HepG2 (cell line): ENCODE data around the gene ATG13. TPM values are rescaled to one million over a fixed set of nuclear protein-coding genes. Genes with fewer than 3 reads are reported as not detected.

Experiments used
- ATF4 ChIP-seq, 2 experiments: fragments of 450-650 bp in 1 of 2; sonication (generic) in 1 of 2; formaldehyde crosslinking; IDR thresholded peaks; 2 replicates each; pipeline versions ENCODE4 v1.5.0 to v1.8.0; 2020 to 2022; ENCODE audit warnings: mild to moderate bottlenecking in 1 of 2, missing genetic modification reagents in 1 of 2
- CBFB ChIP-seq: sonication (generic); formaldehyde crosslinking; IDR thresholded peaks from 2 replicates; pipeline ENCODE4 v1.4.0; 2020; ENCODE audit warnings: missing genetic modification reagents
- CEBPG ChIP-seq: IDR thresholded peaks from 2 replicates; pipeline ENCODE4 v1.6.1; 2016
- FIP1L1 ChIP-seq: fragments of 200-400 bp; formaldehyde crosslinking; IDR thresholded peaks from 2 replicates; pipeline ENCODE4 v1.6.1; 2018; ENCODE audit warnings: low read depth, mild to moderate bottlenecking, low read length, moderate library complexity, borderline replicate concordance; ENCODE audit not compliant: insufficient read depth
- FOXM1 ChIP-seq: sonication (generic); formaldehyde crosslinking; IDR thresholded peaks from 2 replicates; pipeline ENCODE4 v1.5.0; 2020; ENCODE audit warnings: missing genetic modification reagents
- KDM4B ChIP-seq: sonication (generic); formaldehyde crosslinking; IDR thresholded peaks from 2 replicates; pipeline ENCODE4 v1.4.0; 2020; ENCODE audit warnings: missing genetic modification reagents
- MIXL1 ChIP-seq: IDR thresholded peaks from 2 replicates; pipeline ENCODE4 v1.6.1; 2016
- NCOR1 ChIP-seq: fragments of 200-600 bp; sonication (generic); IDR thresholded peaks from 2 replicates; pipeline ENCODE4 v1.7.0; 2017; ENCODE audit warnings: antibody characterized with exemption, low read length, borderline replicate concordance
- NFAT5 ChIP-seq: sonication (generic); formaldehyde crosslinking; IDR thresholded peaks from 2 replicates; pipeline ENCODE4 v1.4.0; 2020; ENCODE audit warnings: missing genetic modification reagents
- PHF20 ChIP-seq: sonication (generic); formaldehyde crosslinking; IDR thresholded peaks from 2 replicates; pipeline ENCODE4 v1.5.0; 2020; ENCODE audit warnings: mild to moderate bottlenecking, missing genetic modification reagents
- RNF219 ChIP-seq: sonication (generic); formaldehyde crosslinking; IDR thresholded peaks from 2 replicates; pipeline ENCODE4 v1.5.0; 2020; ENCODE audit warnings: mild to moderate bottlenecking, missing genetic modification reagents
- SATB2 ChIP-seq: sonication (generic); formaldehyde crosslinking; IDR thresholded peaks from 2 replicates; pipeline ENCODE4 v1.5.0; 2020; ENCODE audit warnings: missing genetic modification reagents
- SKI ChIP-seq: fragments of 450-650 bp; IDR thresholded peaks from one replicate; pipeline ENCODE4 v1.6.1; 2018; ENCODE audit warnings: mild to moderate bottlenecking; ENCODE audit not compliant: partially characterized antibody
- SOX13 ChIP-seq, 3 experiments: fragments of 450-650 bp in 1 of 3; sonication (generic) in 1 of 3; formaldehyde crosslinking in 1 of 3; IDR thresholded peaks in 2 of 3; conservative IDR thresholded peaks in 1 of 3; 2 replicates each; pipeline versions ENCODE4 v1.5.0 to v1.6.1; 2016 to 2020; ENCODE audit warnings: antibody characterized with exemption in 1 of 3, mild to moderate bottlenecking in 1 of 3, missing compliant biosample characterization in 1 of 3, missing genetic modification reagents in 1 of 3, moderate library complexity in 1 of 3
- TBX3 ChIP-seq: fragments of 450-650 bp; IDR thresholded peaks from 2 replicates; pipeline ENCODE4 v1.6.1; 2017; ENCODE audit warnings: antibody characterized with exemption, mild to moderate bottlenecking, inconsistent platforms, borderline replicate concordance
- TGIF2 ChIP-seq: IDR thresholded peaks from 2 replicates; pipeline ENCODE4 v1.6.1; 2016; ENCODE audit warnings: control low read depth, missing compliant biosample characterization
- ZBTB38 ChIP-seq: sonication (generic); formaldehyde crosslinking; IDR thresholded peaks from 2 replicates; pipeline ENCODE4 v1.5.1; 2020; ENCODE audit warnings: mild to moderate bottlenecking, missing genetic modification reagents
- ZNF24 ChIP-seq: fragments of 450-650 bp; IDR thresholded peaks from 2 replicates; pipeline ENCODE4 v1.6.1; 2017; ENCODE audit warnings: antibody characterized with exemption, mild to moderate bottlenecking
- ZNF446 ChIP-seq: sonication (generic); formaldehyde crosslinking; IDR thresholded peaks from 2 replicates; pipeline ENCODE4 v1.5.0; 2020; ENCODE audit warnings: mild to moderate bottlenecking, missing genetic modification reagents
- ZNF546 ChIP-seq: sonication (generic); formaldehyde crosslinking; conservative IDR thresholded peaks from 2 replicates; pipeline ENCODE4 v1.8.1; 2023; ENCODE audit warnings: mild to moderate bottlenecking, missing genetic modification reagents
- ZNF557 ChIP-seq: sonication (generic); formaldehyde crosslinking; IDR thresholded peaks from 2 replicates; pipeline ENCODE4 v1.4.0; 2020; ENCODE audit warnings: missing genetic modification reagents
- ZNF589 ChIP-seq: sonication (generic); formaldehyde crosslinking; conservative IDR thresholded peaks from 2 replicates; pipeline ENCODE4 v1.8.0; 2022; ENCODE audit warnings: mild to moderate bottlenecking, moderate library complexity, missing genetic modification reagents
- ZNF709 ChIP-seq: sonication (generic); formaldehyde crosslinking; IDR thresholded peaks from 2 replicates; pipeline ENCODE4 v1.5.0; 2020; ENCODE audit warnings: mild to moderate bottlenecking, missing genetic modification reagents
- ZNF761 ChIP-seq: sonication (generic); formaldehyde crosslinking; conservative IDR thresholded peaks from 2 replicates; pipeline ENCODE4 v1.4.0; 2020; ENCODE audit warnings: mild to moderate bottlenecking, missing genetic modification reagents
- ZNF839 ChIP-seq: sonication (generic); formaldehyde crosslinking; IDR thresholded peaks from 2 replicates; pipeline ENCODE4 v1.4.0; 2020; ENCODE audit warnings: missing genetic modification reagents, mild to moderate bottlenecking, borderline replicate concordance
- polyA plus RNA-seq, 8 experiments: library from polyadenylated mRNA; depleted of rRNA in 3 of 8; stranded (reverse) in 7 of 8; unstranded in 1 of 8; fragments of >200 nt; fragmentation: Illumina TruSeq in 4 of 8; extraction: Trizol in 4 of 8; gene quantifications; 2 replicates each; pipeline versions ENCODE4 v1.2.1 to v1.2.3, GENCODE V29; 2011 to 2016; ENCODE audit warnings: low read depth in 4 of 8, missing spikeins in 1 of 8, mixed read lengths in 1 of 8; ENCODE audit not compliant: insufficient read depth in 1 of 8
- total RNA-seq, 5 experiments: library from RNA; depleted of rRNA; stranded (reverse); fragments of >200 nt; fragmentation: Illumina TruSeq; extraction: Trizol; gene quantifications; 2 replicates each; pipeline ENCODE4 v1.2.3, GENCODE V29; 2016; ENCODE audit warnings: low read depth in 1 of 5

The ATG13 gene
- total and polyA plus RNA-seq, 2 of the 13 experiments (the other 11 are each of a cell fraction or from before 2014, with no cell fraction given), result 55.0 to 77.3 TPM

GRCh38 chr11:46597155-46597554, 20.2 kb upstream of the ATG13 start (continued):
- TF ChIP-seq NFAT5 (CRISPR knock-in tag) (no peak), NCOR1 (peak; percentile 73), CBFB (CRISPR knock-in tag) (no peak), KDM4B (CRISPR knock-in tag) (no peak), SKI (no peak), ATF4 (CRISPR knock-in tag; IDR thresholded peaks at IDR 0.05) (no peak), ZNF446 (CRISPR knock-in tag) (no peak), MIXL1 (CRISPR knock-in tag) (no peak; the same call in 1 of the 2 replicates), SOX13 (IDR thresholded peaks at IDR 0.05) (no peak), SOX13 (CRISPR knock-in tag; conservative IDR thresholded peaks at IDR 0.05 in 1 of 2, IDR thresholded peaks at IDR 0.05 in 1 of 2) (peak in 1 of 2 experiments; percentile 71; a peak in 2 of 4 replicates), ZNF589 (no peak), ZNF839 (CRISPR knock-in tag) (no peak), ZNF557 (CRISPR knock-in tag) (no peak), ZNF709 (no peak), ZBTB38 (no peak), CEBPG (CRISPR knock-in tag) (peak; percentile 33; the same call in 1 of the 2 replicates), ZNF761 (CRISPR knock-in tag) (no peak), PHF20 (CRISPR knock-in tag) (no peak), TBX3 (peak; percentile 91), RNF219 (CRISPR knock-in tag) (no peak), TGIF2 (CRISPR knock-in tag) (no peak), ZNF546 (CRISPR knock-in tag) (no peak), FOXM1 (no peak), FIP1L1 (no peak), ZNF24 (no peak), SATB2 (no peak)
